GM12878 (cell line): ENCODE data around the gene ABHD14A. TPM values are rescaled to one million over a fixed set of nuclear protein-coding genes. Genes with fewer than 3 reads are reported as not detected.

Experiments used
- ATAC-seq: fragments of 200-7000 bp; cut with Tn5 transposase; 3 replicates; pipeline ENCODE4 v1.9.1; 2020; ENCODE audit warnings: mild to moderate bottlenecking, moderate library complexity
- BruUV-seq: library from RNA; stranded (reverse); fragments of 400-500 nt; replicated peaks from 2 replicates; lab custom pipeline; 2021; lab: Mats Ljungman, UMichigan
- CTCF ChIA-PET: fragments of 300-600 bp; sonication (Branson Sonifier 250); formaldehyde crosslinking; extraction: SDS; loops from one replicate; lab custom pipeline; 2021; ENCODE audit warnings: inconsistent platforms; lab: Yijun Ruan, JAX
- POLR2A ChIA-PET: fragments of 350-600 bp; formaldehyde crosslinking; extraction: SDS; loops from one replicate; lab custom pipeline; 2021; ENCODE audit warnings: inconsistent platforms; lab: Charles Lee
- RAD21 ChIA-PET: fragments of 300-600 bp; sonication (Branson Sonifier 250); formaldehyde crosslinking; loops from one replicate; lab custom pipeline; 2023; ENCODE audit warnings: antibody characterized with exemption; ENCODE audit not compliant: unreplicated experiment; lab: Charles Lee
- SMC1A ChIA-PET: fragments of 300-600 bp; sonication (Branson Sonifier 250); formaldehyde crosslinking; loops from one replicate; lab custom pipeline; 2023; ENCODE audit not compliant: unreplicated experiment, uncharacterized antibody; lab: Charles Lee
- DNase-seq: peaks from one replicate; pipeline ENCODE4 v3.0.0-alpha.2; 2011; ENCODE audit warnings: low read depth, low spot score
- FAIRE-seq: peaks from 3 replicates; lab custom pipeline; 2011; peaks lifted over from hg19 to GRCh38; lab: Jason Lieb, UNC
- H2AFZ ChIP-seq: 2 replicates; pipeline ENCODE4 v1.6.0; 2011; ENCODE audit warnings: low read depth, low read length, control low read depth; ENCODE audit not compliant: control insufficient read depth
- H3K27ac ChIP-seq: 2 replicates; pipeline ENCODE4 v1.5.1; 2011; ENCODE audit warnings: control low read depth; ENCODE audit not compliant: control insufficient read depth, insufficient read depth
- H3K27me3 ChIP-seq, 2 experiments: replicated peaks in 1 of 2; 2 replicates each; pipeline versions ENCODE4 v1.6.0 to v1.6.1; 2011; ENCODE audit warnings: low read length in 1 of 2; ENCODE audit not compliant: control insufficient read depth in 2 of 2, insufficient read depth in 2 of 2
- H3K36me3 ChIP-seq, 2 experiments: 2 replicates each; pipeline ENCODE4 v1.5.1; 2011; ENCODE audit warnings: low read length in 1 of 2; ENCODE audit not compliant: control insufficient read depth in 2 of 2, insufficient read depth in 2 of 2
- H3K4me1 ChIP-seq: 2 replicates; pipeline ENCODE4 v1.6.1; 2011; ENCODE audit warnings: mild to moderate bottlenecking, low read length, moderate library complexity, mixed read lengths; ENCODE audit not compliant: control insufficient read depth, insufficient read depth
- H3K4me2 ChIP-seq: 2 replicates; pipeline ENCODE4 v1.6.0; 2011; ENCODE audit warnings: control low read depth; ENCODE audit not compliant: control insufficient read depth, insufficient read depth
- H3K4me3 ChIP-seq: fragments of 200-600 bp; sonication (generic); 2 replicates; pipeline ENCODE4 v1.5.1; 2016
- H3K79me2 ChIP-seq: 2 replicates; pipeline ENCODE4 v1.6.0; 2011; ENCODE audit warnings: low read length; ENCODE audit not compliant: control insufficient read depth, insufficient read depth
- H3K9ac ChIP-seq: 2 replicates; pipeline ENCODE4 v1.8.0; 2011; ENCODE audit warnings: low read length, control low read depth, mixed read lengths; ENCODE audit not compliant: control insufficient read depth, insufficient read depth
- H3K9me3 ChIP-seq: replicated peaks from 3 replicates; pipeline ENCODE4 v1.5.1; 2011; ENCODE audit warnings: mild to moderate bottlenecking, low read length; ENCODE audit not compliant: control insufficient read depth, insufficient read depth
- H4K20me1 ChIP-seq: 2 replicates; pipeline ENCODE4 v1.6.0; 2011; ENCODE audit not compliant: control insufficient read depth, insufficient read depth
- BCLAF1 ChIP-seq: fragments of 450-650 bp; IDR thresholded peaks from 2 replicates; pipeline ENCODE4 v1.6.1; 2017; ENCODE audit warnings: antibody characterized with exemption, mild to moderate bottlenecking, moderate library complexity
- JUND ChIP-seq: IDR thresholded peaks from 2 replicates; pipeline ENCODE4 v1.6.1; 2012; ENCODE audit warnings: low read depth, mild to moderate bottlenecking, low read length, improper control_type of control experiment, moderate library complexity
- POLR2AphosphoS2 ChIP-seq: IDR thresholded peaks from 2 replicates; pipeline ENCODE4 v1.6.1; 2011; ENCODE audit warnings: low read depth, mild to moderate bottlenecking, low read length, improper control_type of control experiment, moderate library complexity
- YY1 ChIP-seq: IDR thresholded peaks from 2 replicates; pipeline ENCODE4 v1.6.1; 2011; ENCODE audit warnings: low read depth, mild to moderate bottlenecking, low read length
- ZNF217 ChIP-seq: fragments of 450-650 bp; IDR thresholded peaks from 2 replicates; pipeline ENCODE4 v1.6.1; 2017; ENCODE audit warnings: antibody characterized with exemption, mild to moderate bottlenecking
- WGBS: methylation state at CpG from one replicate; pipeline ENCODE4 v1.1.6; 2016; ENCODE audit warnings: low lambda C conversion rate; ENCODE audit not compliant: insufficient replicate concordance, insufficient coverage; ENCODE audit errors: missing lambda C conversion rate; 5-methylcytosine and 5-hydroxymethylcytosine counted together
- in situ Hi-C: fragments of 300-500 bp; cut with MboI; formaldehyde crosslinking; loops from 9 replicates; pipeline ENCODE4 v1.14.3; 2018; ENCODE audit warnings: mixed read lengths
- intact Hi-C: fragments of 100-400 bp; cut with micrococcal nuclease; formaldehyde crosslinking; loops from one replicate; pipeline ENCODE4 v1.14.2; 2022; ENCODE audit not compliant: unreplicated experiment
- polyA plus RNA-seq, 11 experiments: library from polyadenylated mRNA; depleted of rRNA in 4 of 11; unstranded in 6 of 11; stranded (reverse) in 5 of 11; fragments of >200 nt; fragmentation: Nextera tagmentation in 4 of 11; fragmentation: Illumina TruSeq in 1 of 11; extraction: Ambion mirVana in 4 of 11; extraction: Trizol in 1 of 11; gene quantifications; 1 replicate in 1 of 11; 2 replicates in 10 of 11; pipeline versions ENCODE4 v1.2.1 to v1.2.3, GENCODE V29; 2011 to 2016; ENCODE audit warnings: inconsistent platforms in 2 of 11, missing spikeins in 2 of 11, low read depth in 1 of 11
- total RNA-seq, 4 experiments: library from RNA; depleted of rRNA in 3 of 4; stranded (reverse); fragments of >200 nt in 3 of 4; fragmentation: Illumina TruSeq in 1 of 4; extraction: Trizol in 1 of 4; gene quantifications; 2 replicates each; pipeline versions ENCODE4 v1.2.1 to v1.2.3, GENCODE V29; 2013 to 2021

Gene ABHD14A
- total and polyA plus RNA-seq, 10 of the 15 experiments (the other 5 are each of a cell fraction or from before 2014, with no cell fraction given) = 1.2 to 27.0 (median 7.9) TPM

- Histone ChIP-seq H4K20me1 (no peaks in the 10 kb centered on the region), H3K4me1 (peaks cover 9% of the 10 kb centered on the region), H3K4me3 (no peak overlapping the region), H3K36me3 (no peaks in the 10 kb centered on the region), H3K9ac (no peak overlapping the region), H3K79me2 (no peaks in the 10 kb centered on the region), H3K9me3 (no peaks in the 10 kb centered on the region; the same call in 2 of the 3 replicates), H3K27me3 (no peaks in the 10 kb centered on the region), H3K27ac (no peak overlapping the region), H3K4me2 (no peak overlapping the region), H2AFZ (no peak overlapping the region)
- WGBS = 64% methylated on average over 9 of the region's 9 CpGs
- SMC1A ChIA-PET = interaction anchor here (0.8 to 1.5 kb wide), 2 partner anchors 24 to 25 kb away, joined by 4 to 6 read pairs; no protein-coding TSS in a partner anchor
- FAIRE-seq (no peak), ATAC-seq (no peak), DNase-seq (no peak)
- in situ Hi-C loops (no loop called here), intact Hi-C loops (no loop called here)
- no TSS peak for BruUV-seq
- POLR2A ChIA-PET = interaction anchor here (1.1 kb wide), 1 partner anchor 24 kb away, joined by 3 read pairs; no protein-coding TSS in a partner anchor
- CTCF ChIA-PET = interaction anchor here (0.8 to 1.3 kb wide), 3 partner anchors 23 to 25 kb away, joined by 3 read pairs; no protein-coding TSS in a partner anchor
- RAD21 ChIA-PET = interaction anchor here (1.0 to 1.5 kb wide), 3 partner anchors 25 to 28 kb away, joined by 3 to 8 read pairs (median 4); no protein-coding TSS in a partner anchor
- TF ChIP-seq POLR2AphosphoS2 = no peak
- TF ChIP-seq JUND = no peak
- no peak for TF ChIP-seq BCLAF1
- no peak for TF ChIP-seq YY1
- TF ChIP-seq ZNF217 = no peak
These were observed 54.2 kb downstream of the ABHD14A start for GRCh38 chr3:52029053-52029452.
